ENCODE results near the gene ZNF514. TPM values are rescaled to one million over a fixed set of nuclear protein-coding genes. Genes with fewer than 3 reads are reported as not detected.
"Not testable (repeated sequence)": the region's sequence is repeated elsewhere in the genome, so short reads cannot be mapped to it uniquely, and the experiment has no call there.

The ZNF514 gene
- total RNA-seq, 4 donors from 2014 or later: 13.3 to 38.4 (median 23.7) TPM

DNA sequence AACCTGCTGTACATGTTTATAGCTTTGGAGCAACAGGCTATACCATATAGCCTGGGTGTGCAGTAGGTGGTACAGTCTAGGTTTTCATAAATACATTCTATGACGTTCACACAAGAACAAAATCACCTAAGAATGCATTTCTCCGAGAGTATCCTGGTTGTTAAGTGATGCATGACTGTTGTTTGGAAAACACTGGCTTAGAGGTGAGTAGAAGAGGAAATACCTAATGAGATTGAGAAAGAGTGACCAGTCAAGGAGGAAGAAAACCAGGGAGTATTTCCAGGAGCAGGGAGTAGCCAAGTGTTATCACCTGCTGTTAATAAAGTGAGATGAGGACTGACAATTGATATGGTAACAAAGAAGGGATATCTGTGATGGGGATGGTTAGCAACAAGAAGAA is 44.7 kb upstream of the ZNF514 start:
- H3K27me3 ChIP-seq: no peaks in the 10 kb centered on the region
- no peak overlapping the region for H3K4me3 ChIP-seq
- TF ChIP-seq POLR2A (IDR thresholded peaks at IDR 0.05): no peak
- TF ChIP-seq, protein P1, sequence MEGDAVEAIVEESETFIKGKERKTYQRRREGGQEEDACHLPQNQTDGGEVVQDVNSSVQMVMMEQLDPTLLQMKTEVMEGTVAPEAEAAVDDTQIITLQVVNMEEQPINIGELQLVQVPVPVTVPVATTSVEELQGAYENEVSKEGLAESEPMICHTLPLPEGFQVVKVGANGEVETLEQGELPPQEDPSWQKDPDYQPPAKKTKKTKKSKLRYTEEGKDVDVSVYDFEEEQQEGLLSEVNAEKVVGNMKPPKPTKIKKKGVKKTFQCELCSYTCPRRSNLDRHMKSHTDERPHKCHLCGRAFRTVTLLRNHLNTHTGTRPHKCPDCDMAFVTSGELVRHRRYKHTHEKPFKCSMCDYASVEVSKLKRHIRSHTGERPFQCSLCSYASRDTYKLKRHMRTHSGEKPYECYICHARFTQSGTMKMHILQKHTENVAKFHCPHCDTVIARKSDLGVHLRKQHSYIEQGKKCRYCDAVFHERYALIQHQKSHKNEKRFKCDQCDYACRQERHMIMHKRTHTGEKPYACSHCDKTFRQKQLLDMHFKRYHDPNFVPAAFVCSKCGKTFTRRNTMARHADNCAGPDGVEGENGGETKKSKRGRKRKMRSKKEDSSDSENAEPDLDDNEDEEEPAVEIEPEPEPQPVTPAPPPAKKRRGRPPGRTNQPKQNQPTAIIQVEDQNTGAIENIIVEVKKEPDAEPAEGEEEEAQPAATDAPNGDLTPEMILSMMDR (IDR thresholded peaks at IDR 0.05): no peak
- intact Hi-C loops (cut with DNase I; ENCODE audit: low total_unique reads): no loop called here
- no peaks in the 10 kb centered on the region for H3K36me3 ChIP-seq
- H3K4me1 ChIP-seq: peaks cover 0 to 5% of the 10 kb centered on the region in 2 donors
- DNase-seq: no peak
- no peak overlapping the region for H3K27ac ChIP-seq
- H3K9me3 ChIP-seq: no peaks in the 10 kb centered on the region

DNA sequence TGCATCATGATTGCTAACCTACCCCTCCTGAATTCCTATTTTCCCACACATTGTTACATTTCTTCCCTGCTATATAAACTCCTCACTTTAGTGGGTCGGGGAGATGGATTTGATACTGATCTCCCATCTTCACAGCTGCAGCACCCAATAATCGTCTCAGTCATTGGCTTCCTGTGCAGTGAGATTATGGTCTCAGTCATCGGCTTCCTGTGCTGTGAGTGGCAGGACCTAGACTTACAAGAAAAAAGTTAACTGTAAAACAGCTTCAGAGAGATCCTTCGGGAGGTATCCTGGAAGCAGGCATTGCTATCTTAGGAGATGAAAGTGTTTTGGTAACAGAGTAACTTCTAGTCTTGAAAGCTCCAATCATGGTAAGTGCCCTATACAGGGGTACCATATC is 44.3 kb upstream of the ZNF514 start:
- no peak for DNase-seq
- Histone ChIP-seq H3K27ac (no peak overlapping the region), H3K4me3 (no peak overlapping the region), H3K4me1 (peaks cover 0 to 5% of the 10 kb centered on the region in 2 donors), H3K9me3 (no peaks in the 10 kb centered on the region), H3K27me3 (no peaks in the 10 kb centered on the region), H3K36me3 (no peaks in the 10 kb centered on the region)
- intact Hi-C loops (cut with DNase I; ENCODE audit: low total_unique reads): no loop called here
- TF ChIP-seq, protein P1 (IDR thresholded peaks at IDR 0.05): no peak
- no peak for TF ChIP-seq POLR2A (IDR thresholded peaks at IDR 0.05)

DNA sequence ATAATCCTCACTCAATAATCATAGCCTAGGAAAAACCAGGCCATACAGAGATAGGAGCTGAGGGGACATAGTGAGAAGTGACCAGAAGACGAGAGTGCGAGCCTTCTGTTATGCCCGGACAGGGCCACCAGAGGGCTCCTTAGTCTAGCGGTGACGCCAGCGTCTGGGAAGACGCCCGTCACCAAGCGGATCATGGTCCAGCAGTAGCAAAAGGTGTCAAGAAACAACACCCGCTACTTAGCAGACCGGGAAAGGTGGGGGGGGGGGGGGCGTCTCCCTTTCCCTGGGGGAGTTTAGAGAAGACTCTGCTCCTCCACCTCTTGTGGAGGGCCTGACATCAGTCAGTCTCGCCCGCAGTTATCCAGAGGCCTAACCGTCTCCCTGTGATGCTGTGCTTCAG is 33.3 kb upstream of the ZNF514 start:
- peak; percentile 51 to 63 for DNase-seq
- H3K4me3 ChIP-seq; H3K4me1 ChIP-seq; H3K27me3 ChIP-seq; H3K36me3 ChIP-seq; H3K9me3 ChIP-seq; H3K27ac ChIP-seq; intact Hi-C loops (cut with DNase I; ENCODE audit: low total_unique reads): not testable (repeated sequence)
- TF ChIP-seq, protein P1 (IDR thresholded peaks at IDR 0.05): peak; percentile 45 to 69 (median 64)

DNA sequence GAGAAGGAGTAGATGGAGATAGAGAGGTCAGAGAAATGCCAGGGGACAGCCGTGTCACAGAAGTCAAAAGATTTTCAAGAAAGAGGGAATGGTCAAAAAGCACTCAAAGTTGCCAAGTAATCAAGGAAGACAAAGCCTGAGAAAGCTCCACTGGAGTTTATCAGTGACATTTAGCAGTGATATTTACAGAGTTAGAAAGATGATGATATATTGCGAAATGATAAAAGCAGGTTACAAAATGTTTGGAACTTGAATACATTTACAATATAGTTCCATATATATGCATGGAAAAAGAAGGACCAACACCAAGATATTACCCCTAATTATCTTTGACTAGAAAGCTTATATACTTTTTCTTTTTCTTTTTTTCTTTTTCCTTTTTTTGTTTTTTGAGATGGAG is 26.3 kb upstream of the ZNF514 start:
- H3K4me3 ChIP-seq: no peak overlapping the region
- TF ChIP-seq, protein P1 (IDR thresholded peaks at IDR 0.05): no peak
- no peak for TF ChIP-seq POLR2A (IDR thresholded peaks at IDR 0.05)
- no peaks in the 10 kb centered on the region for H3K27me3 ChIP-seq
- intact Hi-C loops (cut with DNase I; ENCODE audit: low total_unique reads): no loop called here
- H3K36me3 ChIP-seq: no peaks in the 10 kb centered on the region
- no peak overlapping the region for H3K27ac ChIP-seq
- no peaks in the 10 kb centered on the region for H3K4me1 ChIP-seq
- DNase-seq: no peak
- H3K9me3 ChIP-seq: peaks cover 0 to 5% of the 10 kb centered on the region in 2 donors

DNA sequence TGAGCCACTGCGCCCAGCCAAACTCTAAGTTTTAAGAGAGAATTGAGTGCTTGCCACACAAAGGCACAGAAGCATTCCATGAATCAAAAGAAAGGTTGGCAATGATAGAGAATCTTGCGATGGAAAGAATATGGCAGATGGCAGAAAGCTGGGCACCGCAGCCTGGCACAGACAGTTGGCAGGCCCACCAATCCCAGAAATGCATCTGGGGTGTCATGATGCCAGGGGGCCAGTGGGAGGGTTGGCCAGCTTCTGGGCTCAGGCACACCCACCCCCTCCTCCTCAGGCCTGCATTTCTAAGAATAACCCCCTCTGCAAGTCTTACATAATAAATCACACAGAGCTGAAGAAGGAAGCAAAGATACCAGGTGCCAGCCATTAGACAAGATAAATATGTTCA is 25.5 kb upstream of the ZNF514 start:
- DNase-seq: no peak
- H3K9me3 ChIP-seq: peaks cover 0 to 6% of the 10 kb centered on the region in 2 donors
- H3K4me1 ChIP-seq: no peaks in the 10 kb centered on the region
- H3K4me3 ChIP-seq: no peak overlapping the region
- intact Hi-C loops (cut with DNase I; ENCODE audit: low total_unique reads): no loop called here
- TF ChIP-seq, protein P1 (IDR thresholded peaks at IDR 0.05): no peak
- no peak for TF ChIP-seq POLR2A (IDR thresholded peaks at IDR 0.05)
- no peaks in the 10 kb centered on the region for H3K36me3 ChIP-seq
- no peak overlapping the region for H3K27ac ChIP-seq
- no peaks in the 10 kb centered on the region for H3K27me3 ChIP-seq

Data from uterus (tissue), 4 donors.